GM18517 (cell line): ENCODE measurements around the gene TBXAS1.

ENCODE experiments used
- ATAC-seq: cut with Tn5 transposase; IDR thresholded peaks from one replicate; pipeline ENCODE4 v1.9.1; 2021; ENCODE audit warnings: mild to moderate bottlenecking, moderate library complexity; ENCODE audit not compliant: unreplicated experiment

The TBXAS1 gene

GRCh38 chr7:139854124-139854511 lies 25.1 kb downstream of the TBXAS1 start:
- no peak for ATAC-seq

DNA sequence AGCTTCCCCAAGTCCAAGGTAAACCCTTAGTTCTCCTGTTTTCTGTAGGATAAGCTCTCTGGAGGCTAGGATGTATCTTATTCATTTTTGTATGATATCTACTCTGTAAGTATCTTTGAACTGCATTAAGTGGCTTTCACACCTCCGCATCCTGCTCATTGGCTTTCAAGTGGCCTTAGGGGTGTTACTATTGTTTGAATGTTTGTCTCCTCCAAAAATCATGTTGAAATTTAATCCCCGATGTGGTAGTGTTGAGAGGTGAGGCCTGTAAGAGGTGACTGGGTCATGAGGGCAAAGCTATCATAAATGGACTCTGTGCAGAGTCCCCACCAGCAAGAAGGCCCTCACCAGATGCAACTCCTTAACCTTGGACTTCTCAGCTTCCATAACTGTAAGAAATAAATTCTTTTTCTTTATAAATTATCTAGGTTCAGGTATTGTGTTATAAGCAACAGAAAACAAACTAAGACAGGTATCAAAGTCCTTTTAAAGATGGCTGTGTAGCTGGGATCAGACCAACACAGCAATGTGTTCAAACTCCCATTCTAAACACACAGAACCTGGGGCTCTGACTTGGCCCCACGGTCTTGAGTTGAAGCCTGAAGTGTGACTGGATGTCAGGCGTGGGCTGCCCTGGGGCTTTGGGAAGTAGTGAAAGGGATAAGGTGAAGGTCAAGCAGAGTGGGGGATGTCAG lies 25.9 kb downstream of the TBXAS1 start:
- no peak for ATAC-seq

DNA sequence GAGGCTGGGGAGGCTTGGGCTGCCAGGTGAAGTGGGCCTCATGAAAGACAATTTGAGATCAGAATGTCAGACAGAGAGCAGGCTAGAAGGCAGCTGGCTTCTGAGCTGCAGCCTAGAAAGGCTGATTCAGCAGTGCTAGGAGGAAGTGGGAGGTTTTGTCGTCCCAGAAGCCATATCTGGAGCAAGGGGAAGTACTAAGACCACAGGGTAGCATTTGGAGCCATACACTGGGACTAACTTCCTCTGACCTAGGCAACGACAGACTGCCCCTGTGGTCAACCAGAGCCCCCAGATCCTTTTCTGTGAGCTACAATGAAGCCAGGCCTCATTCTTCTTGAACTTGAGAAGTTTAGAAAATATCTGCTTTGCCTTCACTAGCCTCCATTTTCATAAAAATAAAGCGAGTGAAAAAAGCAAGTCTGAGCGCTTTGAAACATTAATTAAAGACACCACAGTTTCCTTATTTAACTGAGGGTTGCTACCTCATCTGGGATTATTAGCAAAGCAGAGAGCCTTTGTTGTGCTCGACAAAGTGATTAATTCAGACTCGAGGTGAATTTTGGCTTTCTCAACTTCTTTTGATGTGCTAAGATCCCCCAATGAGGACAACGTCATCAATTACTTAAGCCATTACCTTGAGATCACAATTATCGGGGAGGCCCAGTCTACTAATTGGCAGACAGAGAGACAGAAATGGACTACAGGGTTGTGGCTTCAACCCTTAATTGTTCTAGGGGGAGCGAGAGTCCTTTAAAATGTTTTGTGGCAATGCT lies 26.6 kb downstream of the TBXAS1 start:
- peak; percentile 78 for ATAC-seq

- no peak for ATAC-seq
These were observed 28.7 kb downstream of the TBXAS1 start for GRCh38 chr7:139857791-139858190.

GRCh38 chr7:139860090-139860775 lies 31.2 kb downstream of the TBXAS1 start:
- ATAC-seq = no peak

- no peak for ATAC-seq
These were observed 32.7 kb downstream of the TBXAS1 start for GRCh38 chr7:139861803-139862202.

GRCh38 chr7:139866047-139866837 lies 37.2 kb downstream of the TBXAS1 start:
- no peak for ATAC-seq

DNA sequence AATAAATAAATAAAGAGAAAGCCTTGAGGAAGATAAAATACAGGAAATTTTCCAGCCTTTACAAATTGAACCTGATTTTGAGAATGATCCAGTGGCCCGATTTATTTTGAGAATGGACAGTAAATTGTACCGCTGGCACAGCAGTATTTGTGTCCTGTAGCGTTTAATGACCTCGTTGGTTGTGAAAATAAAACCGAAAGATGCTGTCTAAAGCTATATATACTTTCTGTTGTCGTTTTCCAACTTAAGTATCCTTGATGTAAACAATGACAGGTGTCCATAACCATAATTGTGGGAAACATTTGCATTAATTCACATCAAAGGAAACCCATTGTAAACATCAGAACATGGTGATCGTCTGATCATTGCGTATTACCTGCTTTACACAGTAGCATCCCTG lies 38.8 kb downstream of the TBXAS1 start:
- ATAC-seq = no peak

- ATAC-seq = no peak
These were observed 40.8 kb downstream of the TBXAS1 start for GRCh38 chr7:139869886-139870285.

DNA sequence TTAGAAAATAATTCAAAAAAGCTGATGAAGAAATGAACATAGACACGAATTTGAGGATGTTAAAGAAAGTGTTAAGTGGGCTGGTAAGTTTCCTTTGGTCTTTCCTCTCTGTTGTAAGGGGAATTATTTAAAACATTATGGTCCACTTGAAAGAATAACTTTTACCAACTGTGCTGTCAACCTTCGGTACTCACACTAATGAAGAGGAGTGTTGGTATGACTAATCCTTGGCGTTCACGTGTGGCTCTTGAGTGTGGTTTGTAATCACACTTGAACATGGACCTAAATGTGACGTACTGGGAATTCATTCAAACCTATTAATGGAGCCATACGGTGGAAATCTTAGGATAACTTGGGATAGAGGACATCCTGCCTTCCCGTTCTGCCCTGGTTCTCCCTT lies 41.3 kb downstream of the TBXAS1 start:
- no peak for ATAC-seq

DNA sequence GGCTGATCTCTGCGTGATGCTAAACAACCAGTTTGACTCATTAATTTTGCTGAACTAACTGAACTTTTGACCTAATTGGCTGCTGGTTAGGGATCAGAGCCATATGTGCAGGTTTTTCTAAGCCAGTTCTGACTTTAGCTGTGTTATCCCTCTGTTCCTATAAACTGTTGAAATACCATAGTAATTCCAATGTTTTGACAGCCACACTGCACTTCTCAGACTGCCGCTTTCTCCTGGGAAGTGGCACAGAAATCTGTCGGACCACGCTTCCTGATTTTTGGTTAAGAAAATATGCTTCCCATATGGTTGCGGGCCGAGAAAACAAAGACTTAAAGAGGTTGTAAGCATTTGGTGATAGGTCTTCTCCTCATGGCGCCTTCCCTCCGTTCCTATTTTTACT lies 42.3 kb downstream of the TBXAS1 start:
- ATAC-seq = no peak

DNA sequence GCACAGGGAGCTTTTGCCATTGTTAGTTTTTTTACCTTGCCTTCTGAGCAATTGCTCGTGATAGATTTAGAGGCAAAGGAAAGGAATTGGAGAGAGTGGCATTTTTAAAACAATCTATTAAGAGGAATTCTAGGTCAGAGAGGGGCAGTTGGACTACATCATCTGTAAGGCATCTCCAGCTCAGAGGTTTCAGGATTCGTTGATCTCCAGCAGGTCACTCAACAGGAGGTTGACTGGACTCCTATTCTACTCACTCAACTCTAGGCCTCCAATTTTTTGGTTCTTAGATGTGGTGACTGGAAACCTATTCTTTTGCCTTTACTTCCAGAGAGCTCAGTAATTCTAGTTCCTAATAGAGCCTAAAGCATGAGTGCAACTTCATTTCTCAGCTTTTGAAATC lies 42.8 kb downstream of the TBXAS1 start:
- ATAC-seq = no peak

DNA sequence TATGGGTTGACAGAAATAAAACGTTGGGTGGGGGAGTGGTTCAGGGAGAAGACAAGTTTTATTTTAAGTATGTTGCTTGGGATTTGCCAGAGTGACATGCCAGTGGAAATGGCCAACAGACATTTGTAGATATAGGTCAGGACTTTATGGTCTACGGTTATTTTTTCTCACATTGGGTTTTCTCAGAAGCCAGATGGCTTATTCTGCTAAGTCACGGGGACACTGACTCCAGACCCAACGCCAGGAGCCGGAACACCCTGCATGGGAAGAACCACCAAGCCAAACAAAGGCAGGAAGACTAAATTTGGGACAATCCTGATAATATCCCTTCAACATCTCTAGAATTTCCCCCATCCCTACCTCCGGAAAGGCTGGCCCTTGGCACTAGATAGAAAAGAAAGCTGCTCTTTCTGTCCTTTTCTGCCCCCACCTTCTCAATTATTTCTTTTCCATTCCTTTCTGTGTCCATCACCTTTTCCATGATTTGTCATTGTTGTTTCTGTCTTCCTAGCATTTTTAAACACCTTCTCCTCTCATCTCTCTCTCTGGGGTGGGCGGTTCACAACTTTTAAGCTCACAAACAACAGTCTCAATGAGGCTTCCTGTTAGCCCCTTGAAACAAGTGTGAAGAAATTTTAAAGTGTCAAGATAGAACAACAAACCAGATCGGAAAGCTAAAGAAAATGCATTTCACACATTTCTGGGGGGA lies 44.7 kb downstream of the TBXAS1 start:
- ATAC-seq = no peak

DNA sequence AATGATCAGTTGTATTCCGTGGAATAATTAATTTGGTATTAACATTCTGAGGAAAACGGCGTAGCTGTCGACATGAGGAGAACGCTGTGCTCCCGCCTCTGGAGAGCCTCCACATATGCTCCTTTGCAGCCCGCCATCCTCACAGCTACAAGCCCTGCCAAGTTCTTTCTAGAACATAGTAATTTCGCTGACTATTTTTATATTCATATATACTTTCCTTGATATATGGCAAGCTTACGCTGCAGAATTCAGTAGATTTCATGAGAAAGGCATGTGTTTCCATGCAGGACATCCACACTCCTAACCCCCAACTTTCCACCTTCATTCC lies 45.2 kb downstream of the TBXAS1 start:
- ATAC-seq = no peak

DNA sequence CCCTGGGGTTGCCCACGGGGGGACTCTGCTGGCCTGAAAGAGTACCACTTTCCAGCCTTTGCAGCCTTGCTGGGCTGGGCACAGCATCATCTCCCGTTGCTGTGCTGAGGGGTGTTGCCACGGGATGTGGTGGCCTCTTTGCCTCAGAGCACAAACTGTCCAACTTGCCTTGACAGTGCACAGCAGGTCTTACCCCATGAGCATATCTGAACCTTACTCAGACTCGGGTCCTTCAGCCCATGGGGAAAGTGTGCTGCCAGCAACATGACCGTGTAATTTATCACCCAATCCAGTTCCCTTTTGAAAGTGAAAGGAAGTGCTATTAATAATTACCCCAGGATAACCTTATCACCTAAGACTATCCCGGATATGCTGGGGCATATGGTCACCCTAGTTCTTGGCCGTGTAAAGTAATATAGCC lies 46.8 kb downstream of the TBXAS1 start:
- ATAC-seq = peak; percentile 87

- ATAC-seq = no peak
These were observed 47.7 kb downstream of the TBXAS1 start for GRCh38 chr7:139876622-139877283.

GRCh38 chr7:139883814-139884213 lies 54.8 kb downstream of the TBXAS1 start:
- no peak for ATAC-seq

- no peak for ATAC-seq
These were observed 55.4 kb downstream of the TBXAS1 start for GRCh38 chr7:139884441-139884840.

GRCh38 chr7:139885511-139885910 lies 56.4 kb downstream of the TBXAS1 start:
- no peak for ATAC-seq

DNA sequence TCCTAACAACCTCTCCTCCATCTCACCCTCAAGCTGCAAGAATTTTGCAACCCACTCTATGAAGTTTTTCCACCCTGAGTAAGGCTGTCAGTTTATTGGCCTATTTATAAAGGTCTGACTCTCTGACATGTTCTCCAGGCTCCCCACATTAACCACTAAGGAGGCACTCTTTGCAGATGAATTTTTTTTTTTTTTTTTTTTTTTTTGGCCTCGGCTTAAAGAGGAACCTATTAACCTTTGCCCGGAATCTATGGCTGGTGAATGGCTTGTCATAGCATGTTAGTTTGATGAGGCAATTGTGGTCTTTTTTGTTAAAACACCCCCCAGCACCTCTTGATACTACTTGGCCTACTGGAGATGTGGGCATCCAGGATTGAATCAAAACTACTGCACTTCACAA lies 57.1 kb downstream of the TBXAS1 start:
- ATAC-seq = no peak
